Measurements from ENCODE around the gene MBD5. TPM values are rescaled to one million over a fixed set of nuclear protein-coding genes. Genes with fewer than 3 reads are reported as not detected.

MBD5 gene
- total and polyA plus RNA-seq, 9 donors = 12.2 to 23.6 (median 19.6) TPM

DNA sequence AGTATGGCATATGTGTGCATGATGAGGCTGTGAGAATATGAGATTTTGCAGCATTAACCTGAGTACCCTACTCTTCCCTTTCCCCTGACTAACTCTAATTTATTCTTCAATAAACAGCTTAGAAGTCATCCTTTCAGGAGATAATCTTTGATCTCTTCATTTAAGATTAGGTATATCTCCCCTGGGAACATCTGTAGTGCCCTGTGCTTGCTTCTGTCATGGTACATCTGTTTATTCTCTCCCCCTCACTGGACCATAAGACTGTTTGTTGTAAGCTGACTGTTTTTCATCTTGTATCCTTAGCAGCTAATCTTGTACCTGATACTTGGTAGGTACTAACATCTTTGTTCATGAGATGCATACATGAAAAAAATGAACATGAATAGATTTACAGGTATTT, 83.1 kb downstream of the MBD5 start:
- Histone ChIP-seq H3K4me1 (ENCODE audit: control insufficient read depth, insufficient read depth, low read length) (no peaks in the 10 kb centered on the region), H3K4me3 (ENCODE audit: low read length) (no peak overlapping the region), H3K27me3 (ENCODE audit: control insufficient read depth, insufficient read depth, low read length) (no peaks in the 10 kb centered on the region), H3K9me3 (replicated peaks; ENCODE audit: control insufficient read depth, low read depth, low read length) (no peaks in the 10 kb centered on the region), H3K36me3 (ENCODE audit: control insufficient read depth, insufficient read depth, low read length) (no peaks in the 10 kb centered on the region), H3K27ac (ENCODE audit: low read length) (no peak overlapping the region)
- DNase-seq = no peak

DNA sequence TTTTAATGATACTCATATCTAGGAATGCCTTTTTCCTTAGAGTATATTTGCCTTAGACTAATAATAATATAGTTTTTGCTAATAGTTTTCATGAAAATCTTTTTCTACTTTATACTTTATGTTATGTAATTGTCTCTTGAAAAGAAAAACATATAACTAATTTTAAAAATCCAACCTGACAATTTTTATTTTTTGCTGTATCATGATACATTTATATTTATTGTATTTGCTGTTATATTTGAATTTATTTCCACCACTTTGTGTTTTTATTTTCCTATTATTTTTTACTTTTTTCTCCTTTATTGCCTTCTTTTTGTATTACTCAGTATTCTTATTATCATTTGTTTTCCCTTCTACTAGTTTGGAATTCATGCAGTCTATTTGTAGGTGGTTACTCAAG, 85.4 kb downstream of the MBD5 start:
- H3K4me1 ChIP-seq (ENCODE audit: control insufficient read depth, insufficient read depth, low read length) = no peaks in the 10 kb centered on the region
- H3K27me3 ChIP-seq (ENCODE audit: control insufficient read depth, insufficient read depth, low read length) = no peaks in the 10 kb centered on the region
- H3K9me3 ChIP-seq (replicated peaks; ENCODE audit: control insufficient read depth, low read depth, low read length) = no peaks in the 10 kb centered on the region
- no peak overlapping the region for H3K27ac ChIP-seq (ENCODE audit: low read length)
- H3K4me3 ChIP-seq (ENCODE audit: low read length) = no peak overlapping the region
- no peak for DNase-seq
- H3K36me3 ChIP-seq (ENCODE audit: control insufficient read depth, insufficient read depth, low read length) = no peaks in the 10 kb centered on the region

GRCh38 chr2:148108385-148108784, 87.5 kb downstream of the MBD5 start:
- Histone ChIP-seq H3K4me3 (ENCODE audit: low read length) (no peak overlapping the region), H3K9me3 (replicated peaks; ENCODE audit: control insufficient read depth, low read depth, low read length) (no peaks in the 10 kb centered on the region), H3K27me3 (ENCODE audit: control insufficient read depth, insufficient read depth, low read length) (no peaks in the 10 kb centered on the region), H3K27ac (ENCODE audit: low read length) (no peak overlapping the region), H3K36me3 (ENCODE audit: control insufficient read depth, insufficient read depth, low read length) (no peaks in the 10 kb centered on the region), H3K4me1 (ENCODE audit: control insufficient read depth, insufficient read depth, low read length) (no peaks in the 10 kb centered on the region)
- WGBS (ENCODE audit: insufficient coverage) = no CpG with 5 or more reads among the region's 5 CpGs
- no peak for DNase-seq

DNA sequence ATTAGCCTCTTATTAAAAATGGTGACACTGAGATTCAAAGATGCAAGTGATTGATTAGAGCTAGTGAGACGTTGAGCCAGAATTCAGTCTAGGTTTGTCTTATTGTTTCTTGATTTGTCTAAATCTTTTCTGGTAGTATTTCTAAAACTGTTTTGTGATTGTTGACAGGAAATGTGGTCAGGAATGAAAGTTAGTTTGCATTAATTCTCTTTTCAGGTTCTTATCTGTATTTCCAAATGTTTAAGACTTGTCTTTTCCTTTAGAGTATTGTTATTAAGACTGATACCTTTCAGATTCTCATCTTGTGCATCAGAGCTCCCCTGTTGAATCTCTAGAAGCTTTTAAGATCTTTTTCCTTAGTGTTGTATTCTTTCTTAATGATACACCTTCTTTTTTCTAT, 89.3 kb downstream of the MBD5 start:
- Histone ChIP-seq H3K36me3 (ENCODE audit: control insufficient read depth, insufficient read depth, low read length) (no peaks in the 10 kb centered on the region), H3K27ac (ENCODE audit: low read length) (no peak overlapping the region), H3K4me1 (ENCODE audit: control insufficient read depth, insufficient read depth, low read length) (no peaks in the 10 kb centered on the region), H3K27me3 (ENCODE audit: control insufficient read depth, insufficient read depth, low read length) (no peaks in the 10 kb centered on the region), H3K9me3 (replicated peaks; ENCODE audit: control insufficient read depth, low read depth, low read length) (no peaks in the 10 kb centered on the region), H3K4me3 (ENCODE audit: low read length) (no peak overlapping the region)
- no CpG with 5 or more reads among the region's 1 CpG for WGBS (ENCODE audit: insufficient coverage)
- DNase-seq = no peak

DNA sequence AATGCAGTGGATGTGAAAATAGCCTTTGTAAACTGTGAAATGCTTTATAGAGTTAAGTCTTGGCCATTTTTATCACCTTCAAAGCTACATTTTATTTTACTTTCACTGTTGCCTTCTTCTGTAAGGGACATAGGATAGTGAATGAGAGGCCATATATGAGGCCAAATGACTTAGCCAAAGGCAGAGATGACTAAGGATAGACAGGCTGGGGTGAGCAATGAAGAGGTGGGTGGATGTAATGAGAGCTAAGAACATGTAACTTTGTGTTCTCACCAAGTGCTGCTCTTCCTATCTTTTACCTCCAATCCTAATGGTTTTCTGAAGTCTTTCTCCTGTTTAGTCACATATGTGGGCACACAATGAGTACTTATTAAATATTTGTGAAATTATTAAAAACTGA, 101.9 kb downstream of the MBD5 start:
- Histone ChIP-seq H3K4me3 (ENCODE audit: low read length) (no peak overlapping the region), H3K27ac (ENCODE audit: low read length) (no peak overlapping the region), H3K4me1 (ENCODE audit: control insufficient read depth, insufficient read depth, low read length) (no peaks in the 10 kb centered on the region), H3K9me3 (replicated peaks; ENCODE audit: control insufficient read depth, low read depth, low read length) (no peaks in the 10 kb centered on the region), H3K36me3 (ENCODE audit: control insufficient read depth, insufficient read depth, low read length) (no peaks in the 10 kb centered on the region), H3K27me3 (ENCODE audit: control insufficient read depth, insufficient read depth, low read length) (no peaks in the 10 kb centered on the region)
- no peak for DNase-seq

GRCh38 chr2:148124271-148124670, 103.4 kb downstream of the MBD5 start:
- DNase-seq = no peak
- H3K27me3 ChIP-seq (ENCODE audit: control insufficient read depth, insufficient read depth, low read length) = no peaks in the 10 kb centered on the region
- H3K36me3 ChIP-seq (ENCODE audit: control insufficient read depth, insufficient read depth, low read length) = no peaks in the 10 kb centered on the region
- H3K4me1 ChIP-seq (ENCODE audit: control insufficient read depth, insufficient read depth, low read length) = no peaks in the 10 kb centered on the region
- WGBS (ENCODE audit: insufficient coverage) = 83% methylated on average over 1 of the region's 2 CpGs
- H3K4me3 ChIP-seq (ENCODE audit: low read length) = no peak overlapping the region
- no peak overlapping the region for H3K27ac ChIP-seq (ENCODE audit: low read length)
- H3K9me3 ChIP-seq (replicated peaks; ENCODE audit: control insufficient read depth, low read depth, low read length) = no peaks in the 10 kb centered on the region

- H3K4me3 ChIP-seq (ENCODE audit: low read length) = no peak overlapping the region
- H3K4me1 ChIP-seq (ENCODE audit: control insufficient read depth, insufficient read depth, low read length) = no peaks in the 10 kb centered on the region
- no peaks in the 10 kb centered on the region for H3K27me3 ChIP-seq (ENCODE audit: control insufficient read depth, insufficient read depth, low read length)
- no CpG with 5 or more reads among the region's 3 CpGs for WGBS (ENCODE audit: insufficient coverage)
- peak; percentile 1 for DNase-seq
- H3K36me3 ChIP-seq (ENCODE audit: control insufficient read depth, insufficient read depth, low read length) = no peaks in the 10 kb centered on the region
- H3K27ac ChIP-seq (ENCODE audit: low read length) = no peak overlapping the region
- no peaks in the 10 kb centered on the region for H3K9me3 ChIP-seq (replicated peaks; ENCODE audit: control insufficient read depth, low read depth, low read length)
Measured at GRCh38 chr2:148130581-148130980, 109.7 kb downstream of the MBD5 start.

- Histone ChIP-seq H3K4me3 (ENCODE audit: low read length) (no peak overlapping the region), H3K27ac (ENCODE audit: low read length) (no peak overlapping the region), H3K36me3 (ENCODE audit: control insufficient read depth, insufficient read depth, low read length) (no peaks in the 10 kb centered on the region), H3K4me1 (ENCODE audit: control insufficient read depth, insufficient read depth, low read length) (no peaks in the 10 kb centered on the region), H3K9me3 (replicated peaks; ENCODE audit: control insufficient read depth, low read depth, low read length) (no peaks in the 10 kb centered on the region), H3K27me3 (ENCODE audit: control insufficient read depth, insufficient read depth, low read length) (no peaks in the 10 kb centered on the region)
- no CpG with 5 or more reads among the region's 1 CpG for WGBS (ENCODE audit: insufficient coverage)
- peak; percentile 3 for DNase-seq
Measured at GRCh38 chr2:148132412-148132811, 111.5 kb downstream of the MBD5 start.

GRCh38 chr2:148135705-148136104, 114.8 kb downstream of the MBD5 start:
- H3K27ac ChIP-seq (ENCODE audit: low read length) = no peak overlapping the region
- no peaks in the 10 kb centered on the region for H3K9me3 ChIP-seq (replicated peaks; ENCODE audit: control insufficient read depth, low read depth, low read length)
- H3K27me3 ChIP-seq (ENCODE audit: control insufficient read depth, insufficient read depth, low read length) = no peaks in the 10 kb centered on the region
- WGBS (ENCODE audit: insufficient coverage) = 90% methylated on average over 3 of the region's 3 CpGs
- H3K36me3 ChIP-seq (ENCODE audit: control insufficient read depth, insufficient read depth, low read length) = no peaks in the 10 kb centered on the region
- H3K4me3 ChIP-seq (ENCODE audit: low read length) = no peak overlapping the region
- no peak for DNase-seq
- no peaks in the 10 kb centered on the region for H3K4me1 ChIP-seq (ENCODE audit: control insufficient read depth, insufficient read depth, low read length)

DNA sequence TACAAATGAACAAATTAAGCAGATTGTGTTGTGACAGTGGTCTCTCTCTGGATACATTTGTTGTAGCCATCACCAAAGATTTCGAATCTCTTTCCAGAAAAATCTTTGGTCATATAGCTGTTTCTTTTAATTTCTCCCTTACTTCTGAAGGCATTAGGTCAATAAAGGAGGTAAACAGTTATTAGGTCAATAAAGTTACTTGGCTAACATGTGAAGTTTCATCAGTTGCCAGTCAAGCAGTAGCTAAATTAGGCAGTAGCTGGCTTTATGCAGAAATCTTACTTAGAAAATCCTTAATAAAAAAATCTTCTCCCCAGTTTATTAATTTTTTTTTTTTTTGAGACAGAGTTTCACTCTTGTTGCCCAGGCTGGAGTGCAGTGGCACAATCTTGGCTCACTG, 115.5 kb downstream of the MBD5 start:
- H3K4me1 ChIP-seq (ENCODE audit: control insufficient read depth, insufficient read depth, low read length) = no peaks in the 10 kb centered on the region
- H3K27me3 ChIP-seq (ENCODE audit: control insufficient read depth, insufficient read depth, low read length) = no peaks in the 10 kb centered on the region
- H3K27ac ChIP-seq (ENCODE audit: low read length) = no peak overlapping the region
- H3K36me3 ChIP-seq (ENCODE audit: control insufficient read depth, insufficient read depth, low read length) = no peaks in the 10 kb centered on the region
- no peak overlapping the region for H3K4me3 ChIP-seq (ENCODE audit: low read length)
- no peak for DNase-seq
- no peaks in the 10 kb centered on the region for H3K9me3 ChIP-seq (replicated peaks; ENCODE audit: control insufficient read depth, low read depth, low read length)
- no CpG with 5 or more reads among the region's 1 CpG for WGBS (ENCODE audit: insufficient coverage)

GRCh38 chr2:148161909-148162435, 141.1 kb downstream of the MBD5 start:
- no peaks in the 10 kb centered on the region for H3K9me3 ChIP-seq (replicated peaks; ENCODE audit: control insufficient read depth, low read depth, low read length)
- no CpG with 5 or more reads among the region's 2 CpGs for WGBS (ENCODE audit: insufficient coverage)
- no peak overlapping the region for H3K4me3 ChIP-seq (ENCODE audit: low read length)
- H3K27me3 ChIP-seq (ENCODE audit: control insufficient read depth, insufficient read depth, low read length) = no peaks in the 10 kb centered on the region
- H3K27ac ChIP-seq (ENCODE audit: low read length) = no peak overlapping the region
- no peak for DNase-seq
- H3K36me3 ChIP-seq (ENCODE audit: control insufficient read depth, insufficient read depth, low read length) = no peaks in the 10 kb centered on the region
- no peaks in the 10 kb centered on the region for H3K4me1 ChIP-seq (ENCODE audit: control insufficient read depth, insufficient read depth, low read length)
